ENCODE data around the gene ACSL5.

DNA sequence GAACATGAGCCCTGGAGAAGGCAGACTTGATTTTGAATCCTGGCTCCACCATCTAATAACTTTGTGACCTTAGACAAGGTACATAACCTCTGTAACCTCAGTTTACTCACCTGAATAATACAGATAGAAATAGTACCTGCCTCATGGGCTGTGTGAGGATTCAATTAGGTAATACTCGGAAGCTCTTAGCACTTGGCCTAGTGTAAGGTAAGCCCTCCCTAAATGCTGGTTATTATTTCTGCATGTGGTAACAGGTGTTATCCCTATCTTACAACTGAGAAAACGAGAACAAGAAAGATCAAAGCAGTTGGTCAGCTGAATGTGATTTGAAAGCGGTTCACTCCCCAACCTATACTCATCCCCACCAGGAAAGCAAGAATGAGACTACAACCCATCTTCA, 28.7 kb upstream of the ACSL5 start:
- TF ChIP-seq, protein P1, sequence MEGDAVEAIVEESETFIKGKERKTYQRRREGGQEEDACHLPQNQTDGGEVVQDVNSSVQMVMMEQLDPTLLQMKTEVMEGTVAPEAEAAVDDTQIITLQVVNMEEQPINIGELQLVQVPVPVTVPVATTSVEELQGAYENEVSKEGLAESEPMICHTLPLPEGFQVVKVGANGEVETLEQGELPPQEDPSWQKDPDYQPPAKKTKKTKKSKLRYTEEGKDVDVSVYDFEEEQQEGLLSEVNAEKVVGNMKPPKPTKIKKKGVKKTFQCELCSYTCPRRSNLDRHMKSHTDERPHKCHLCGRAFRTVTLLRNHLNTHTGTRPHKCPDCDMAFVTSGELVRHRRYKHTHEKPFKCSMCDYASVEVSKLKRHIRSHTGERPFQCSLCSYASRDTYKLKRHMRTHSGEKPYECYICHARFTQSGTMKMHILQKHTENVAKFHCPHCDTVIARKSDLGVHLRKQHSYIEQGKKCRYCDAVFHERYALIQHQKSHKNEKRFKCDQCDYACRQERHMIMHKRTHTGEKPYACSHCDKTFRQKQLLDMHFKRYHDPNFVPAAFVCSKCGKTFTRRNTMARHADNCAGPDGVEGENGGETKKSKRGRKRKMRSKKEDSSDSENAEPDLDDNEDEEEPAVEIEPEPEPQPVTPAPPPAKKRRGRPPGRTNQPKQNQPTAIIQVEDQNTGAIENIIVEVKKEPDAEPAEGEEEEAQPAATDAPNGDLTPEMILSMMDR (IDR thresholded peaks at IDR 0.05), result no peak
- TF ChIP-seq POLR2A (IDR thresholded peaks at IDR 0.05), result no peak
